HEK293 (cell line): ENCODE measurements around the gene GSAP.

Source experiments
- EGR2 ChIP-seq: fragments of 450-650 bp; formaldehyde crosslinking; IDR thresholded peaks from 2 replicates; pipeline ENCODE4 v1.5.1; 2016; ENCODE audit warnings: low read depth, missing biosample characterization, missing genetic modification characterization
- GLIS2 ChIP-seq: fragments of 450-650 bp; formaldehyde crosslinking; IDR thresholded peaks from 2 replicates; pipeline ENCODE4 v1.5.1; 2016; ENCODE audit warnings: missing biosample characterization, missing genetic modification characterization
- KLF16 ChIP-seq: fragments of 450-650 bp; formaldehyde crosslinking; IDR thresholded peaks from 2 replicates; pipeline ENCODE4 v1.5.1; 2017; ENCODE audit warnings: missing biosample characterization, missing genetic modification characterization
- PRDM1 ChIP-seq: fragments of 450-650 bp; formaldehyde crosslinking; IDR thresholded peaks from 2 replicates; pipeline ENCODE4; 2016; ENCODE audit warnings: missing biosample characterization, missing genetic modification characterization
- SCRT1 ChIP-seq: fragments of 450-650 bp; formaldehyde crosslinking; IDR thresholded peaks from 2 replicates; pipeline ENCODE4 v1.5.1; 2016; ENCODE audit warnings: missing biosample characterization, missing genetic modification characterization, borderline replicate concordance
- ZBTB48 ChIP-seq: fragments of 450-650 bp; formaldehyde crosslinking; IDR thresholded peaks from 2 replicates; pipeline ENCODE4 v1.5.1; 2016; ENCODE audit warnings: missing biosample characterization, missing genetic modification characterization
- ZBTB7A ChIP-seq: fragments of 450-650 bp; formaldehyde crosslinking; IDR thresholded peaks from 2 replicates; pipeline ENCODE4 v1.5.1; 2016; ENCODE audit warnings: low read depth, missing biosample characterization, missing genetic modification characterization
- ZBTB8A ChIP-seq: fragments of 450-650 bp; formaldehyde crosslinking; IDR thresholded peaks from 2 replicates; pipeline ENCODE4 v1.5.1; 2016; ENCODE audit warnings: missing biosample characterization, missing genetic modification characterization
- ZEB2 ChIP-seq: fragments of 450-650 bp; formaldehyde crosslinking; IDR thresholded peaks from 2 replicates; pipeline ENCODE4 v1.5.1; 2016; ENCODE audit warnings: missing biosample characterization, missing genetic modification characterization
- ZFP37 ChIP-seq: fragments of 450-650 bp; formaldehyde crosslinking; IDR thresholded peaks from 2 replicates; pipeline ENCODE4 v1.5.1; 2016; ENCODE audit warnings: missing biosample characterization, missing genetic modification characterization
- ZNF248 ChIP-seq: fragments of 450-650 bp; formaldehyde crosslinking; IDR thresholded peaks from 2 replicates; pipeline ENCODE4 v1.5.1; 2017; ENCODE audit warnings: missing biosample characterization, missing genetic modification characterization
- ZNF394 ChIP-seq: fragments of 450-650 bp; formaldehyde crosslinking; IDR thresholded peaks from 2 replicates; pipeline ENCODE4 v1.5.1; 2016; ENCODE audit warnings: missing biosample characterization, missing genetic modification characterization, mild to moderate bottlenecking, moderate library complexity, borderline replicate concordance
- ZNF416 ChIP-seq: fragments of 450-650 bp; formaldehyde crosslinking; IDR thresholded peaks from 2 replicates; pipeline ENCODE4 v1.5.1; 2016; ENCODE audit warnings: missing biosample characterization, missing genetic modification characterization
- ZNF426 ChIP-seq: fragments of 450-650 bp; formaldehyde crosslinking; IDR thresholded peaks from 2 replicates; pipeline ENCODE4 v1.5.1; 2017; ENCODE audit warnings: missing biosample characterization, missing genetic modification characterization, mild to moderate bottlenecking, inconsistent platforms, moderate library complexity
- ZNF514 ChIP-seq: fragments of 450-650 bp; formaldehyde crosslinking; IDR thresholded peaks from 2 replicates; pipeline ENCODE4 v1.5.1; 2016; ENCODE audit warnings: missing biosample characterization, missing genetic modification characterization
- ZNF558 ChIP-seq: fragments of 450-650 bp; formaldehyde crosslinking; IDR thresholded peaks from 2 replicates; pipeline ENCODE4 v1.5.1; 2016; ENCODE audit warnings: missing biosample characterization, missing genetic modification characterization
- ZNF660 ChIP-seq: fragments of 450-650 bp; IDR thresholded peaks from 2 replicates; pipeline ENCODE4 v1.5.1; 2018; ENCODE audit warnings: missing biosample characterization, mild to moderate bottlenecking, missing genetic modification characterization
- ZNF664 ChIP-seq: fragments of 450-650 bp; formaldehyde crosslinking; IDR thresholded peaks from 2 replicates; pipeline ENCODE4 v1.5.1; 2016; ENCODE audit warnings: missing biosample characterization, missing genetic modification characterization
- ZNF707 ChIP-seq: fragments of 450-650 bp; formaldehyde crosslinking; IDR thresholded peaks from 2 replicates; pipeline ENCODE4 v1.5.1; 2016; ENCODE audit warnings: missing biosample characterization, missing genetic modification characterization
- TF ChIP-seq, protein P1 (sequence below): fragments of 450-650 bp; formaldehyde crosslinking; IDR thresholded peaks from 2 replicates; pipeline ENCODE4 v1.5.1; 2017; ENCODE audit warnings: missing biosample characterization, missing genetic modification characterization
- TF ChIP-seq, protein P2 (sequence below): fragments of 450-650 bp; IDR thresholded peaks from 2 replicates; pipeline ENCODE4 v1.5.1; 2018; ENCODE audit warnings: missing biosample characterization, missing genetic modification characterization
- TF ChIP-seq, protein P3 (sequence below): fragments of 450-650 bp; formaldehyde crosslinking; IDR thresholded peaks from 2 replicates; pipeline ENCODE4 v1.5.1; 2016; ENCODE audit warnings: missing biosample characterization, missing genetic modification characterization
- TF ChIP-seq, protein P4 (sequence below): fragments of 450-650 bp; formaldehyde crosslinking; optimal IDR thresholded peaks from 2 replicates; pipeline ENCODE3; 2016; ENCODE audit warnings: missing biosample characterization, mild to moderate bottlenecking, missing genetic modification characterization
- TF ChIP-seq, protein P5 (sequence below): fragments of 450-650 bp; IDR thresholded peaks from 2 replicates; pipeline ENCODE4 v1.5.1; 2018; ENCODE audit warnings: missing biosample characterization, mild to moderate bottlenecking, missing genetic modification characterization
- TF ChIP-seq, protein P6 (sequence below): fragments of 450-650 bp; formaldehyde crosslinking; IDR thresholded peaks from 2 replicates; pipeline ENCODE4 v1.5.1; 2017; ENCODE audit warnings: missing biosample characterization, missing genetic modification characterization
- TF ChIP-seq, protein P7 (sequence below): fragments of 450-650 bp; formaldehyde crosslinking; IDR thresholded peaks from 2 replicates; pipeline ENCODE4 v1.5.1; 2016; ENCODE audit warnings: missing biosample characterization, missing genetic modification characterization

Gene GSAP

DNA sequence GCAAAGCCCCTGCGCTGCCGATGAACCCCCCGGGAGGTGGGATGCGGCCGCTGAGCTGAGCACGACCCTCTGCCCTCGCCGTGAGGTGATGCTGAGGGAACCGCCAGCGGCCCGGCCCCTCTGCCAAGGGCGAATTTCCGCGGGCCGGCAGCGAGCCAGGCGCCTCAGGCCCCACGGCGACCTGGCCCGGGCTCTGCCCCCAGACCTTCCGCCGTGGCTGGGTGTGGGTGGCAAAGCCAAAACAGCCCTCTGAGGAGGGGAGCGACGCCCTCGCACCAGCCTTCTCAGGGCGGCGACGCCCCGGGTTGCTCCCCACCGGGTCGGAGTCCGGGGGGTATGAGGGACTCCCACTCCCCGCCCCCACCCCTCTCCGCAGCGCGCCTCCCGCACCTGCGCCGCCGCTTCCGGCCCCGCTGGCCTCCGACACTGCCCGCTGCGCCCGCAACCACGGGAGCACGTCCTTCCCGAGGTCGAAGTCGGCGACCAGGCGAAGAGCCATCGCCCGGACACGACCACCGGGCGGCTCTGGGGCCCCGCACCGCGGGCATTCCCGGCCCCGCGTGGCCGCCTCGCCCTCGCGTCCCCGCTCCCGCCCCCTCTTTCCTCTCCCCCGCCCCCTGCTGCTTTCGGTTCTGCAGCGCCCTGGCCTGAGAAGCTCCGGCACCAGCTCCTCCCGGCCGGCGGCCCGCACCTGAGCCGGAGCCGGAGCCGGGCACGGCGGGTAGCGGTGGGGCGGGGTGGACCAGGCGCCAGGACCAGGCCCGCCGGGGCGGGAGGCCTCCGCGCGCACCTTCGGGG is at the start of gene GSAP (continued):
- TF ChIP-seq ZEB2 (tag by site-specific recombination) (no peak), PRDM1 (tag by site-specific recombination) (no peak), ZNF394 (tag by site-specific recombination) (no peak), ZNF248 (no peak), ZFP37 (tag by site-specific recombination) (no peak), ZNF660 (tag by site-specific recombination) (peak; percentile 53; the same call in 1 of the 2 replicates), ZBTB8A (no peak; the same call in 1 of the 2 replicates), EGR2 (tag by site-specific recombination) (peak; percentile 63), ZBTB7A (tag by site-specific recombination) (no peak), ZNF707 (tag by site-specific recombination) (no peak), ZNF664 (tag by site-specific recombination) (no peak), ZNF416 (tag by site-specific recombination) (no peak), ZNF558 (tag by site-specific recombination) (no peak), KLF16 (tag by site-specific recombination) (no peak), ZNF426 (no peak), SCRT1 (no peak), GLIS2 (tag by site-specific recombination) (peak; percentile 63), ZBTB48 (tag by site-specific recombination) (no peak), ZNF514 (tag by site-specific recombination) (no peak)
- TF ChIP-seq, protein P1, sequence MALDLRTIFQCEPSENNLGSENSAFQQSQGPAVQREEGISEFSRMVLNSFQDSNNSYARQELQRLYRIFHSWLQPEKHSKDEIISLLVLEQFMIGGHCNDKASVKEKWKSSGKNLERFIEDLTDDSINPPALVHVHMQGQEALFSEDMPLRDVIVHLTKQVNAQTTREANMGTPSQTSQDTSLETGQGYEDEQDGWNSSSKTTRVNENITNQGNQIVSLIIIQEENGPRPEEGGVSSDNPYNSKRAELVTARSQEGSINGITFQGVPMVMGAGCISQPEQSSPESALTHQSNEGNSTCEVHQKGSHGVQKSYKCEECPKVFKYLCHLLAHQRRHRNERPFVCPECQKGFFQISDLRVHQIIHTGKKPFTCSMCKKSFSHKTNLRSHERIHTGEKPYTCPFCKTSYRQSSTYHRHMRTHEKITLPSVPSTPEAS (tag by site-specific recombination), result no peak
- TF ChIP-seq, protein P2, sequence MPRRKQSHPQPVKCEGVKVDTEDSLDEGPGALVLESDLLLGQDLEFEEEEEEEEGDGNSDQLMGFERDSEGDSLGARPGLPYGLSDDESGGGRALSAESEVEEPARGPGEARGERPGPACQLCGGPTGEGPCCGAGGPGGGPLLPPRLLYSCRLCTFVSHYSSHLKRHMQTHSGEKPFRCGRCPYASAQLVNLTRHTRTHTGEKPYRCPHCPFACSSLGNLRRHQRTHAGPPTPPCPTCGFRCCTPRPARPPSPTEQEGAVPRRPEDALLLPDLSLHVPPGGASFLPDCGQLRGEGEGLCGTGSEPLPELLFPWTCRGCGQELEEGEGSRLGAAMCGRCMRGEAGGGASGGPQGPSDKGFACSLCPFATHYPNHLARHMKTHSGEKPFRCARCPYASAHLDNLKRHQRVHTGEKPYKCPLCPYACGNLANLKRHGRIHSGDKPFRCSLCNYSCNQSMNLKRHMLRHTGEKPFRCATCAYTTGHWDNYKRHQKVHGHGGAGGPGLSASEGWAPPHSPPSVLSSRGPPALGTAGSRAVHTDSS (tag by site-specific recombination), result no peak
- TF ChIP-seq, protein P3, sequence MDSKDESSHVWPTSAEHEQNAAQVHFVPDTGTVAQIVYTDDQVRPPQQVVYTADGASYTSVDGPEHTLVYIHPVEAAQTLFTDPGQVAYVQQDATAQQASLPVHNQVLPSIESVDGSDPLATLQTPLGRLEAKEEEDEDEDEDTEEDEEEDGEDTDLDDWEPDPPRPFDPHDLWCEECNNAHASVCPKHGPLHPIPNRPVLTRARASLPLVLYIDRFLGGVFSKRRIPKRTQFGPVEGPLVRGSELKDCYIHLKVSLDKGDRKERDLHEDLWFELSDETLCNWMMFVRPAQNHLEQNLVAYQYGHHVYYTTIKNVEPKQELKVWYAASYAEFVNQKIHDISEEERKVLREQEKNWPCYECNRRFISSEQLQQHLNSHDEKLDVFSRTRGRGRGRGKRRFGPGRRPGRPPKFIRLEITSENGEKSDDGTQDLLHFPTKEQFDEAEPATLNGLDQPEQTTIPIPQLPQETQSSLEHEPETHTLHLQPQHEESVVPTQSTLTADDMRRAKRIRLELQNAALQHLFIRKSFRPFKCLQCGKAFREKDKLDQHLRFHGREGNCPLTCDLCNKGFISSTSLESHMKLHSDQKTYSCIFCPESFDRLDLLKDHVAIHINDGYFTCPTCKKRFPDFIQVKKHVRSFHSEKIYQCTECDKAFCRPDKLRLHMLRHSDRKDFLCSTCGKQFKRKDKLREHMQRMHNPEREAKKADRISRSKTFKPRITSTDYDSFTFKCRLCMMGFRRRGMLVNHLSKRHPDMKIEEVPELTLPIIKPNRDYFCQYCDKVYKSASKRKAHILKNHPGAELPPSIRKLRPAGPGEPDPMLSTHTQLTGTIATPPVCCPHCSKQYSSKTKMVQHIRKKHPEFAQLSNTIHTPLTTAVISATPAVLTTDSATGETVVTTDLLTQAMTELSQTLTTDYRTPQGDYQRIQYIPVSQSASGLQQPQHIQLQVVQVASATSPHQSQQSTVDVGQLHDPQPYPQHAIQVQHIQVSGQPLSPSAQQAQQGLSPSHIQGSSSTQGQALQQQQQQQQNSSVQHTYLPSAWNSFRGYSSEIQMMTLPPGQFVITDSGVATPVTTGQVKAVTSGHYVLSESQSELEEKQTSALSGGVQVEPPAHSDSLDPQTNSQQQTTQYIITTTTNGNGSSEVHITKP (tag by site-specific recombination), result 0 out of 2 replicates have a peak, but pooled peaks have one; percentile 19
- TF ChIP-seq, protein P4, sequence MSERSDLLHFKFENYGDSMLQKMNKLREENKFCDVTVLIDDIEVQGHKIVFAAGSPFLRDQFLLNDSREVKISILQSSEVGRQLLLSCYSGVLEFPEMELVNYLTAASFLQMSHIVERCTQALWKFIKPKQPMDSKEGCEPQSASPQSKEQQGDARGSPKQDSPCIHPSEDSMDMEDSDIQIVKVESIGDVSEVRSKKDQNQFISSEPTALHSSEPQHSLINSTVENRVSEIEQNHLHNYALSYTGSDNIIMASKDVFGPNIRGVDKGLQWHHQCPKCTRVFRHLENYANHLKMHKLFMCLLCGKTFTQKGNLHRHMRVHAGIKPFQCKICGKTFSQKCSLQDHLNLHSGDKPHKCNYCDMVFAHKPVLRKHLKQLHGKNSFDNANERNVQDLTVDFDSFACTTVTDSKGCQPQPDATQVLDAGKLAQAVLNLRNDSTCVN (tag by site-specific recombination), result peak; percentile 62
- TF ChIP-seq, protein P5, sequence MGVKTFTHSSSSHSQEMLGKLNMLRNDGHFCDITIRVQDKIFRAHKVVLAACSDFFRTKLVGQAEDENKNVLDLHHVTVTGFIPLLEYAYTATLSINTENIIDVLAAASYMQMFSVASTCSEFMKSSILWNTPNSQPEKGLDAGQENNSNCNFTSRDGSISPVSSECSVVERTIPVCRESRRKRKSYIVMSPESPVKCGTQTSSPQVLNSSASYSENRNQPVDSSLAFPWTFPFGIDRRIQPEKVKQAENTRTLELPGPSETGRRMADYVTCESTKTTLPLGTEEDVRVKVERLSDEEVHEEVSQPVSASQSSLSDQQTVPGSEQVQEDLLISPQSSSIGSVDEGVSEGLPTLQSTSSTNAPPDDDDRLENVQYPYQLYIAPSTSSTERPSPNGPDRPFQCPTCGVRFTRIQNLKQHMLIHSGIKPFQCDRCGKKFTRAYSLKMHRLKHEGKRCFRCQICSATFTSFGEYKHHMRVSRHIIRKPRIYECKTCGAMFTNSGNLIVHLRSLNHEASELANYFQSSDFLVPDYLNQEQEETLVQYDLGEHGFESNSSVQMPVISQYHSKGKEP (tag by site-specific recombination), result no peak
- TF ChIP-seq, protein P6, sequence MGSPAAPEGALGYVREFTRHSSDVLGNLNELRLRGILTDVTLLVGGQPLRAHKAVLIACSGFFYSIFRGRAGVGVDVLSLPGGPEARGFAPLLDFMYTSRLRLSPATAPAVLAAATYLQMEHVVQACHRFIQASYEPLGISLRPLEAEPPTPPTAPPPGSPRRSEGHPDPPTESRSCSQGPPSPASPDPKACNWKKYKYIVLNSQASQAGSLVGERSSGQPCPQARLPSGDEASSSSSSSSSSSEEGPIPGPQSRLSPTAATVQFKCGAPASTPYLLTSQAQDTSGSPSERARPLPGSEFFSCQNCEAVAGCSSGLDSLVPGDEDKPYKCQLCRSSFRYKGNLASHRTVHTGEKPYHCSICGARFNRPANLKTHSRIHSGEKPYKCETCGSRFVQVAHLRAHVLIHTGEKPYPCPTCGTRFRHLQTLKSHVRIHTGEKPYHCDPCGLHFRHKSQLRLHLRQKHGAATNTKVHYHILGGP (tag by site-specific recombination), result no peak
- TF ChIP-seq, protein P7, sequence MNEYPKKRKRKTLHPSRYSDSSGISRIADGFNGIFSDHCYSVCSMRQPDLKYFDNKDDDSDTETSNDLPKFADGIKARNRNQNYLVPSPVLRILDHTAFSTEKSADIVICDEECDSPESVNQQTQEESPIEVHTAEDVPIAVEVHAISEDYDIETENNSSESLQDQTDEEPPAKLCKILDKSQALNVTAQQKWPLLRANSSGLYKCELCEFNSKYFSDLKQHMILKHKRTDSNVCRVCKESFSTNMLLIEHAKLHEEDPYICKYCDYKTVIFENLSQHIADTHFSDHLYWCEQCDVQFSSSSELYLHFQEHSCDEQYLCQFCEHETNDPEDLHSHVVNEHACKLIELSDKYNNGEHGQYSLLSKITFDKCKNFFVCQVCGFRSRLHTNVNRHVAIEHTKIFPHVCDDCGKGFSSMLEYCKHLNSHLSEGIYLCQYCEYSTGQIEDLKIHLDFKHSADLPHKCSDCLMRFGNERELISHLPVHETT (tag by site-specific recombination), result no peak
